ENCODE data around the gene ATP11A.

ATP11A gene

DNA sequence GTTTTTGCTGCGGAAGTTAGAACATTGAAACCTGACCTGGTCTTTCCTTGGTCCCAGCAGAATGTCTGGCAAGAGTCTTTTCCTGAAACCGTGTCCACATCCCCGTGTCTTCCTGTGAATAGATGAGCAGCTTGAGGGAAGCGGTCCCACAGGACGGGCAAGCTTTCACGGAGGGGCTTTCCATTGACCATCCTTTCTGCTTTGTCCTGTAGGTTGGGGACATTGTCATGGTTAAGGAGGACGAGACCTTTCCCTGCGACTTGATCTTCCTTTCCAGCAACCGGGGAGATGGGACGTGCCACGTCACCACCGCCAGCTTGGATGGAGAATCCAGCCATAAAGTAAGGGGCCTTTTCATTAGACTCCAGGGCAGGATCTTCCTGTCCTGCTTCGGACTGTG lies 126.0 kb downstream of the ATP11A start:
- Histone ChIP-seq H3K27me3 (replicated peaks; ENCODE audit: control insufficient read depth, insufficient read depth, low read length, poor library complexity, severe bottlenecking) (no peaks in the 10 kb centered on the region), H3K4me1 (ENCODE audit: control insufficient read depth, insufficient read depth, low read length, poor library complexity, severe bottlenecking) (no peaks in the 10 kb centered on the region), H3K27ac (ENCODE audit: insufficient read depth, low read length, poor library complexity, severe bottlenecking) (no peak overlapping the region), H3K36me3 (ENCODE audit: control insufficient read depth, insufficient read depth, low read length) (peaks cover 37% of the 10 kb centered on the region), H3K4me3 (ENCODE audit: insufficient read depth, low read depth, low read length, poor library complexity, severe bottlenecking) (no peak overlapping the region), H3K9me3 (ENCODE audit: control insufficient read depth, low read length) (no peaks in the 10 kb centered on the region)
- DNase-seq = no peak

DNA sequence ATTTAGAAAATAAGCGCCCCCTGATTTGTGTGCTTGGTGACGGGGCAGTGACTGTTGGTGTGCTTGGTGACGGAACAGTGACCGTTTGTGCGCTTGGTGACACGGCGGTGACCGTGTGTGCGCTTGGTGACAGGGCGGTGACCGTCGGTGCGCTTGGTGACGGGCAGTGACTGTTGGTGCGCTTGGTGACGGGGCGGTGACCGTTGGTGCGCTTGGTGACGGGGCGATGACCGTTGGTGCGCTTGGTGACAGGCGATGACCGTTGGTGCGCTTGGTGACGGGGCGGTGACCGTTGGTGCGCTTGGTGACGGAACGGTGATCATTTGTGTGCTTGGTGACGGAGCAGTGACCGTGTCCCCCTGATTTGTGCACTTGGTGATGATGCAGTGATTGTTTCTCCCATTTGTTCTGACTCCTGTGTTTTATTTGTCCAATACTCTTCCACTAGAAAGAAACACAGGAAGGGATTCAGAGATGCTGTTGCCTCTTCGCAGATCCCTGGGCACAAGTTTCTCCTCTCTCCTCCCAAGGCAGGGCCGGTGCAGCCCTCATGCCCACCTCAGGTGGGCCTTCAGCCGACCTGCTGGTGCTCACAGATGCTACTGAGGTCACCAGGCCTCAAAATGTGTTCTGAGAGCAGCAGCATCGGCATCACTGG lies 128.3 kb downstream of the ATP11A start:
- H3K27ac ChIP-seq (ENCODE audit: insufficient read depth, low read length, poor library complexity, severe bottlenecking) = no peak overlapping the region
- H3K27me3 ChIP-seq (replicated peaks; ENCODE audit: control insufficient read depth, insufficient read depth, low read length, poor library complexity, severe bottlenecking) = no peaks in the 10 kb centered on the region
- no peak overlapping the region for H3K4me3 ChIP-seq (ENCODE audit: insufficient read depth, low read depth, low read length, poor library complexity, severe bottlenecking)
- no peak for DNase-seq
- H3K4me1 ChIP-seq (ENCODE audit: control insufficient read depth, insufficient read depth, low read length, poor library complexity, severe bottlenecking) = no peaks in the 10 kb centered on the region
- H3K9me3 ChIP-seq (ENCODE audit: control insufficient read depth, low read length) = no peaks in the 10 kb centered on the region
- H3K36me3 ChIP-seq (ENCODE audit: control insufficient read depth, insufficient read depth, low read length) = peaks cover 47% of the 10 kb centered on the region

DNA sequence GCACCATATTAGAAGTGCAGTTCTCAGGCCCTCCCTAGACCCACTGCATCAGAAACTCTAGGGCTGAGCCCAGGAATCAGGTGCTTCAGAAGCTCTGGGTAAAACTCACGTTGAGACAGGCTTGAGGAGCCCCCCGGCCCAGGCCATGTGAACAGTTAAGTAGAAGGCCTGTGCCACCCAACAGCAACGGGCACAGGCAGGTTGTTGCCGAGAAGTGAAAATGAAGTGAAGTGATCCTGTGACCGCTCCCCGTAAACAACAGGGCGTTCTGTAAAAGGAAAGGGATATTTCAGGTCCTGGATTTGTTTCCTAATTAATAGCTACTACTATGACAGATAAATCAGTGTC lies 128.8 kb downstream of the ATP11A start:
- H3K27ac ChIP-seq (ENCODE audit: insufficient read depth, low read length, poor library complexity, severe bottlenecking) = no peak overlapping the region
- H3K27me3 ChIP-seq (replicated peaks; ENCODE audit: control insufficient read depth, insufficient read depth, low read length, poor library complexity, severe bottlenecking) = no peaks in the 10 kb centered on the region
- H3K4me1 ChIP-seq (ENCODE audit: control insufficient read depth, insufficient read depth, low read length, poor library complexity, severe bottlenecking) = no peaks in the 10 kb centered on the region
- H3K36me3 ChIP-seq (ENCODE audit: control insufficient read depth, insufficient read depth, low read length) = peaks cover 52% of the 10 kb centered on the region
- H3K4me3 ChIP-seq (ENCODE audit: insufficient read depth, low read depth, low read length, poor library complexity, severe bottlenecking) = no peak overlapping the region
- no peak for DNase-seq
- H3K9me3 ChIP-seq (ENCODE audit: control insufficient read depth, low read length) = no peaks in the 10 kb centered on the region

- no peak for DNase-seq
- Histone ChIP-seq H3K27ac (ENCODE audit: insufficient read depth, low read length, poor library complexity, severe bottlenecking) (no peak overlapping the region), H3K27me3 (replicated peaks; ENCODE audit: control insufficient read depth, insufficient read depth, low read length, poor library complexity, severe bottlenecking) (no peaks in the 10 kb centered on the region), H3K4me1 (ENCODE audit: control insufficient read depth, insufficient read depth, low read length, poor library complexity, severe bottlenecking) (no peaks in the 10 kb centered on the region), H3K4me3 (ENCODE audit: insufficient read depth, low read depth, low read length, poor library complexity, severe bottlenecking) (no peak overlapping the region), H3K9me3 (ENCODE audit: control insufficient read depth, low read length) (no peaks in the 10 kb centered on the region), H3K36me3 (ENCODE audit: control insufficient read depth, insufficient read depth, low read length) (peaks cover 54% of the 10 kb centered on the region)
Observed at GRCh38 chr13:112819111-112819510, 129.3 kb downstream of the ATP11A start.

DNA sequence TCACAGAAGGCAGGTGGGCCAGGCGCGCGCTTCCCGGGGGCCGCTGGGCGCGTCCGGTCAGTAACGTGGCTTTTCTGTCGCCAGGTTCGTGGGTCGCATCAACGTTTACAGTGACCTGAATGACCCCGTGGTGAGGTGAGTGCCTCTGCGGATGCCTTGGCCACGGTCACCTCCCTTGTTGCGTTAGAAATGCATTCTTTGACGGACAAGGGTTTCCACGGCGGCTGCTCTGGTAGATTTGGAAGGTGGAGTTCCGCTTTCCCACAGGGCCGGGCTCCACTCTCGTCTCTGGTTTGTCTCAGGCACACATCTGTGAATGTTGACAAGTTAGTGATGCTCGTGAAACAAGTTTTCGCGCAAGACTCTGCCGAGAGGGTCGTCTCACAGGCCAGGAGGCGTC lies 130.0 kb downstream of the ATP11A start:
- H3K27ac ChIP-seq (ENCODE audit: insufficient read depth, low read length, poor library complexity, severe bottlenecking) = no peak overlapping the region
- peaks cover 60% of the 10 kb centered on the region for H3K36me3 ChIP-seq (ENCODE audit: control insufficient read depth, insufficient read depth, low read length)
- H3K9me3 ChIP-seq (ENCODE audit: control insufficient read depth, low read length) = no peaks in the 10 kb centered on the region
- no peaks in the 10 kb centered on the region for H3K27me3 ChIP-seq (replicated peaks; ENCODE audit: control insufficient read depth, insufficient read depth, low read length, poor library complexity, severe bottlenecking)
- no peak overlapping the region for H3K4me3 ChIP-seq (ENCODE audit: insufficient read depth, low read depth, low read length, poor library complexity, severe bottlenecking)
- no peak for DNase-seq
- no peaks in the 10 kb centered on the region for H3K4me1 ChIP-seq (ENCODE audit: control insufficient read depth, insufficient read depth, low read length, poor library complexity, severe bottlenecking)

GRCh38 chr13:112820318-112820717 lies 130.5 kb downstream of the ATP11A start:
- Histone ChIP-seq H3K9me3 (ENCODE audit: control insufficient read depth, low read length) (no peaks in the 10 kb centered on the region), H3K4me3 (ENCODE audit: insufficient read depth, low read depth, low read length, poor library complexity, severe bottlenecking) (no peak overlapping the region), H3K4me1 (ENCODE audit: control insufficient read depth, insufficient read depth, low read length, poor library complexity, severe bottlenecking) (no peaks in the 10 kb centered on the region), H3K27ac (ENCODE audit: insufficient read depth, low read length, poor library complexity, severe bottlenecking) (no peak overlapping the region), H3K27me3 (replicated peaks; ENCODE audit: control insufficient read depth, insufficient read depth, low read length, poor library complexity, severe bottlenecking) (no peaks in the 10 kb centered on the region), H3K36me3 (ENCODE audit: control insufficient read depth, insufficient read depth, low read length) (peaks cover 63% of the 10 kb centered on the region)
- no peak for DNase-seq

DNA sequence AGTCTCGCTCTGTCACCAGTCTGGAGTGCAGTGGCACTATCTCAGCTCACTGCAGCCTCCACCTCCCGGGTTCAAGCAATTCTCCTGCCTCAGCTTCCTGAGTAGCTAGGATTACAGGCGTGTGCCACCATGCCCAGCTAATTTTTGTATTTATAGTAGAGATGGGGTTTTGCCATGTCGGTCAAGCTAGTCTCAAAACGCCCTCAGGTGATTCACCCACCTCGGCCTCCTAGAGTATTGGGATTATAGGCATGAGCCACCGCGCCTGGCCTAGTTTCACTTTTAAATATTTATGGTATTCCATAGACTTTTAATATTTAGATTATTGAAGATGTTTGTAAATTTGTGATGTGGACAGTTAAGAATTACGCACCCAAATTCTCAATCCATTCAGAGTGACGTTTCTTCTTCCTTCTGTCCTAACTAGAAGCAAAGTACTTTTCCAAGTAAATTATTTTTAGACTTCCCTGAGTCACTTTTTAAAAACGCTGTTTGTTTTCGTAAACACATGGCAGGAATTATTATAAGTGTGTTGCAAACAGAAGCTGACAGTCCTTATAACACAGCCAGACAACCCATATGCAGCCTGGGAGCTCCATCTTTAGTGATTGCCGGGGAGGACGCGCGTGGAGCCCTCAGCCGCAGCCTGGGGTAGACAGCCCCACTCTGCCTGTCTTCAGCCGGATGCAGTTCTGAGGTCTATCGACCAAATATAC lies 131.7 kb downstream of the ATP11A start:
- H3K27me3 ChIP-seq (replicated peaks; ENCODE audit: control insufficient read depth, insufficient read depth, low read length, poor library complexity, severe bottlenecking) = no peaks in the 10 kb centered on the region
- H3K4me3 ChIP-seq (ENCODE audit: insufficient read depth, low read depth, low read length, poor library complexity, severe bottlenecking) = no peak overlapping the region
- DNase-seq = no peak
- H3K4me1 ChIP-seq (ENCODE audit: control insufficient read depth, insufficient read depth, low read length, poor library complexity, severe bottlenecking) = no peaks in the 10 kb centered on the region
- H3K27ac ChIP-seq (ENCODE audit: insufficient read depth, low read length, poor library complexity, severe bottlenecking) = no peak overlapping the region
- peaks cover 65% of the 10 kb centered on the region for H3K36me3 ChIP-seq (ENCODE audit: control insufficient read depth, insufficient read depth, low read length)
- H3K9me3 ChIP-seq (ENCODE audit: control insufficient read depth, low read length) = no peaks in the 10 kb centered on the region

GRCh38 chr13:112822851-112823250 lies 133.0 kb downstream of the ATP11A start:
- no peak overlapping the region for H3K27ac ChIP-seq (ENCODE audit: insufficient read depth, low read length, poor library complexity, severe bottlenecking)
- no peaks in the 10 kb centered on the region for H3K9me3 ChIP-seq (ENCODE audit: control insufficient read depth, low read length)
- H3K27me3 ChIP-seq (replicated peaks; ENCODE audit: control insufficient read depth, insufficient read depth, low read length, poor library complexity, severe bottlenecking) = no peaks in the 10 kb centered on the region
- no peak for DNase-seq
- H3K36me3 ChIP-seq (ENCODE audit: control insufficient read depth, insufficient read depth, low read length) = peaks cover 73% of the 10 kb centered on the region
- no peaks in the 10 kb centered on the region for H3K4me1 ChIP-seq (ENCODE audit: control insufficient read depth, insufficient read depth, low read length, poor library complexity, severe bottlenecking)
- no peak overlapping the region for H3K4me3 ChIP-seq (ENCODE audit: insufficient read depth, low read depth, low read length, poor library complexity, severe bottlenecking)

GRCh38 chr13:112824429-112824828 lies 134.6 kb downstream of the ATP11A start:
- no peaks in the 10 kb centered on the region for H3K4me1 ChIP-seq (ENCODE audit: control insufficient read depth, insufficient read depth, low read length, poor library complexity, severe bottlenecking)
- no peak for DNase-seq
- H3K27ac ChIP-seq (ENCODE audit: insufficient read depth, low read length, poor library complexity, severe bottlenecking) = no peak overlapping the region
- H3K4me3 ChIP-seq (ENCODE audit: insufficient read depth, low read depth, low read length, poor library complexity, severe bottlenecking) = no peak overlapping the region
- H3K27me3 ChIP-seq (replicated peaks; ENCODE audit: control insufficient read depth, insufficient read depth, low read length, poor library complexity, severe bottlenecking) = no peaks in the 10 kb centered on the region
- peaks cover 67% of the 10 kb centered on the region for H3K36me3 ChIP-seq (ENCODE audit: control insufficient read depth, insufficient read depth, low read length)
- H3K9me3 ChIP-seq (ENCODE audit: control insufficient read depth, low read length) = no peaks in the 10 kb centered on the region

GRCh38 chr13:112825071-112825470 lies 135.2 kb downstream of the ATP11A start:
- H3K27ac ChIP-seq (ENCODE audit: insufficient read depth, low read length, poor library complexity, severe bottlenecking) = no peak overlapping the region
- H3K4me3 ChIP-seq (ENCODE audit: insufficient read depth, low read depth, low read length, poor library complexity, severe bottlenecking) = no peak overlapping the region
- no peaks in the 10 kb centered on the region for H3K9me3 ChIP-seq (ENCODE audit: control insufficient read depth, low read length)
- no peaks in the 10 kb centered on the region for H3K27me3 ChIP-seq (replicated peaks; ENCODE audit: control insufficient read depth, insufficient read depth, low read length, poor library complexity, severe bottlenecking)
- no peak for DNase-seq
- H3K4me1 ChIP-seq (ENCODE audit: control insufficient read depth, insufficient read depth, low read length, poor library complexity, severe bottlenecking) = no peaks in the 10 kb centered on the region
- peaks cover 61% of the 10 kb centered on the region for H3K36me3 ChIP-seq (ENCODE audit: control insufficient read depth, insufficient read depth, low read length)
